RWPE1 (cell line): ENCODE measurements around the gene PCCA.

Experiments used
- CTCF ChIA-PET: fragments of 350-600 bp; sonication (Branson Sonifier 250); formaldehyde crosslinking; extraction: SDS; loops from one replicate; lab custom pipeline; 2021; lab: Yijun Ruan, JAX
- POLR2A ChIA-PET: fragments of 400-600 bp; formaldehyde crosslinking; extraction: SDS; loops from one replicate; lab custom pipeline; 2020; ENCODE audit warnings: antibody characterized with exemption; ENCODE audit not compliant: low non-redundant PET; lab: Yijun Ruan, JAX
- DNase-seq: peaks from one replicate; pipeline ENCODE4 v3.0.0; 2012; ENCODE audit warnings: low spot score
- H3K27ac ChIP-seq: fragments of 450-650 bp; 2 replicates; pipeline ENCODE4 v1.5.1; 2017
- TF ChIP-seq, protein P1 (sequence below): fragments of 450-650 bp; conservative IDR thresholded peaks from 2 replicates; pipeline ENCODE4 v1.5.1; 2017; ENCODE audit warnings: low read depth, mild to moderate bottlenecking

The PCCA gene

DNA sequence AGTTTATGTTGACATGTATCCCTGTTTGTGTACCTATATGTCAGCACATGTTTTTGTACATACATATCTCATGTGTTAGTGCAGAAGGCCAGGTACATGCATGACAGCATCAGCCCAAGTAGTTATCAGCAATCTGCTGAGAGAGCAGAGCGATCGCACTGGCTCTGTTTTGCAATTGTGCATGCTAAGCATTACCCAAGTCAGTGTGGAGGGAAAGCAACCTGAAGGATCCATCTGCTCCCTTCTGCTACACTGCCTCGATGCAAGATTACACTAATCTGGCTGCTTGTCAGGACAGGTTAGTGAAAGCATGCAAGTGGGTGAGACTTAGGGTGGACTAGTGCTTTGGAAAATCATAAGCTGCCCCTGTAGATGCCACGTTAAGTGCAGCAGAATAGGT lies 211.8 kb downstream of the PCCA start:
- POLR2A ChIA-PET, result no interaction called here
- no peak overlapping the region for H3K27ac ChIP-seq
- CTCF ChIA-PET, result no interaction called here
- DNase-seq, result no peak
- TF ChIP-seq, protein P1, sequence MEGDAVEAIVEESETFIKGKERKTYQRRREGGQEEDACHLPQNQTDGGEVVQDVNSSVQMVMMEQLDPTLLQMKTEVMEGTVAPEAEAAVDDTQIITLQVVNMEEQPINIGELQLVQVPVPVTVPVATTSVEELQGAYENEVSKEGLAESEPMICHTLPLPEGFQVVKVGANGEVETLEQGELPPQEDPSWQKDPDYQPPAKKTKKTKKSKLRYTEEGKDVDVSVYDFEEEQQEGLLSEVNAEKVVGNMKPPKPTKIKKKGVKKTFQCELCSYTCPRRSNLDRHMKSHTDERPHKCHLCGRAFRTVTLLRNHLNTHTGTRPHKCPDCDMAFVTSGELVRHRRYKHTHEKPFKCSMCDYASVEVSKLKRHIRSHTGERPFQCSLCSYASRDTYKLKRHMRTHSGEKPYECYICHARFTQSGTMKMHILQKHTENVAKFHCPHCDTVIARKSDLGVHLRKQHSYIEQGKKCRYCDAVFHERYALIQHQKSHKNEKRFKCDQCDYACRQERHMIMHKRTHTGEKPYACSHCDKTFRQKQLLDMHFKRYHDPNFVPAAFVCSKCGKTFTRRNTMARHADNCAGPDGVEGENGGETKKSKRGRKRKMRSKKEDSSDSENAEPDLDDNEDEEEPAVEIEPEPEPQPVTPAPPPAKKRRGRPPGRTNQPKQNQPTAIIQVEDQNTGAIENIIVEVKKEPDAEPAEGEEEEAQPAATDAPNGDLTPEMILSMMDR, result no peak

DNA sequence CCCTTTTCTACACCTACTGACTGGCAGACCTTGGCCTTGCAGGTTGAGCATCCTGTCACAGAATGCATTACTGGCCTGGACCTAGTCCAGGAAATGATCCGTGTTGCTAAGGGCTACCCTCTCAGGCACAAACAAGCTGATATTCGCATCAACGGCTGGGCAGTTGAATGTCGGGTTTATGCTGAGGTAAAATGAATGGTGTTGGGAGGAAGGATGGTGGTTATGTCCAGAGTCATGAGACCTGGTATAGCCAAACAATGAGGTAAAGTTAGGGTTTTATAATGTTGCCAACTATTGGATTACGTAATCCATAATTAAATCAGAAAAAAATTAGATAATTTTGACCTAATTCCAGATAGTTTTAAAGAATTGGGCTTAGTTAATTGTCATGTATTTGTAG lies 212.5 kb downstream of the PCCA start:
- H3K27ac ChIP-seq, result no peak overlapping the region
- TF ChIP-seq, protein P1, result no peak
- CTCF ChIA-PET, result no interaction called here
- POLR2A ChIA-PET, result no interaction called here
- DNase-seq, result no peak

DNA sequence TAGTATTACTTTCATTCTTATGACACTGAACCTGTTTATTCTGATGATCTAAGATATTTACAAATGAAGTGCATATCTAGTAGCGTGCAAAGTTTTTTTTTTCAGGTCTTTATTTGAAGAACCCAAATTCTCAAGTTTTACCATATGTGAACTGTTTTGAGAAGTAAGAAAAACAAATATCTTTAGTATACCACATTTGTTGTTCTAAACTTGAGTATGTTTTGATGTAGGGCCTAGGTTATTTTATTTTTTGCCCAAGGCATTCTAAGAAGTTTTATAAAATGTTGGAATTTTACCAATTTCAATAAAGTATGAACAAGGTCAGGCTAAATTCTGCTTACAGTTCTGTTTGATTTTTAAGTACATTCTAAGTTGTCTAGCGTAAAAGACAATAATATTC lies 213.5 kb downstream of the PCCA start:
- CTCF ChIA-PET, result no interaction called here
- TF ChIP-seq, protein P1, result no peak
- DNase-seq, result no peak
- H3K27ac ChIP-seq, result no peak overlapping the region
- POLR2A ChIA-PET, result no interaction called here

DNA sequence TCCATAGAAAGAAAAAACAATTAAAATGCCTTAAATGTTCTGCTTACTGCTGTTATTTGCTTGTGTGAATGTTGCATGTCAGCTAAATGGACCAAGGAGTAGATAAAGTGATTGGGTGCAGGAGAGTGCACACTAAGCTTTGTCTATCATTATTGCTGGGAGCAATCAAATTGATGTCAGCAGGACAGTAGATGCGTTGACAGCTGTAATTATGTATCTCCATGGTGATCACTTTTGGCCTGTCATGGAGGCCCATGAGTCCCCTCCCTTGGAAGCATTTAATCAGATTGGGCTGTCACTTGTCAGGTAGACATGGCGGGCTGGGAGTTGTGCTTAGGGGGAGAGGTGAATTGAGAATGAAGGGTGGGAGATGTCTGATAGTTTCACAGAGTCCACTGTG lies 215.3 kb downstream of the PCCA start:
- H3K27ac ChIP-seq, result no peak overlapping the region
- CTCF ChIA-PET, result interaction anchor here (0.5 to 0.6 kb wide), 2 partner anchors 20 to 79 kb away, joined by 3 read pairs; no protein-coding TSS in a partner anchor
- TF ChIP-seq, protein P1, result no peak
- POLR2A ChIA-PET, result no interaction called here
- DNase-seq, result no peak

DNA sequence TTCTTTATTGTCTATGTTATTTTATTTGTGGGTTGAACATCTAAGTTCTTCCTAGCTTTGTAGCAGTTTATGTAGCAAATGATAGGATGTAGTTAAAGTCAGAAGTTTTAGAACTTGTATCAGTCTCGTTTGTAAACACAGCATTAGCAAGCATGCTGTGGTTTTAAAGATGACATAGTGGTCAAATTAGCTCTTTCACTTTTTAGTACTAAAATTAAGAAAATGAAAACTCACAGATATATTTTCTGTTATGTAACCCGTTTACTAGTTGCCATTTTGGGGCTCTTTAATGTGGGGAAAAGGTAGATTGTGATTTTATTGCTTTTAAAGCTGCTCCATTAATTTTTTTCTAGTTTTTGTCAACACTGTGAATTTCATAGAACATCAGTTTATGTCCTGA lies 216.5 kb downstream of the PCCA start:
- CTCF ChIA-PET, result no interaction called here

DNA sequence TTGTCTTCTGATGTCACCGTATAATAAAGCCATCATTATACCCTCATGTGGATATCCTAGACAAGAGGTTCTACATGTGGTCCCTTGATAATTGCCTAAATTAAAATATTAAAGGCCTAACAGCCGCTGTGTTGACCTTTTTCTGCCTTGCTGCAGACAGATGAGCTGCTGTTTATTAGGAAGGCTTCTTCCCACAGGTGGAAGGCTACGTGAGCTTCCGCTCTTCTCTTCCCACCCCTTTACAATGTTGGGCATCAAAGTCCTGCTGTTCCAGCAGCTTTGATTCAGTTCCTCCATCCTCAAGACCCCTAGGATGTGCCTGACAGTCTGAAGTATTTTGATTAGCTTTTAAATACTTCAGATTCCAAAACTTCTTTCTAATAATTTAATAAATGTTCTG lies 217.1 kb downstream of the PCCA start:
- ChIA-PET CTCF (no interaction called here), POLR2A (no interaction called here)
- TF ChIP-seq, protein P1, result no peak
- DNase-seq, result no peak
- H3K27ac ChIP-seq, result no peak overlapping the region

More for the DNA sequence above, 216.5 kb downstream of the PCCA start:
- POLR2A ChIA-PET, result no interaction called here
- DNase-seq, result no peak
- TF ChIP-seq, protein P1, result no peak
- H3K27ac ChIP-seq, result no peak overlapping the region

DNA sequence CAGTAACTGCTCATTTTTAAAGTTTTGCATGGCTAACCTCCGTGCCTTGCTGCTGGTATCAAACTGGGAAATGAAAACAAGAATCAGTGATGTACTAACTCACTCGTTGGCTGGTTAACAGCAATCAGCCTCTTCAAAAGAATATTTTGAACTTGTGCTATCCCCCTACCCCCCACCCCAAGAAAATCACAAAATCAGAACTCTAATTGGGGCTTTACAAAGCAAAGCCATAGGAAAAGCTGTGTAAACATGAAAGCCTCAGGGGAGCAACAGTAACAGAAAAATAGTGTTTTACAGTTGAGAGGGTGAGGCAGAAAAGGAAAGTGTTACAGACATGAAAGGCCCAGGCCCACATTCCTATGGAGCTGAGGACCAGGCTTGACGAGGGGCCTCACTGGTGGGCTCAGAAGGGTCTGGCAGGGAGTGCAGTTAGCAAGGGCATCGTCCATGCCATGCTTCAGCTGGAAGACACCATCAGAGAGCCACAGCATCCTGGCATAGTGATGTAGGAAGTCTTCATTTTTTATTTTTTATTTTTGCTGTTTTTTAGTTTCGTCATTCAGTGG lies 217.6 kb downstream of the PCCA start:
- ChIA-PET CTCF (no interaction called here), POLR2A (no interaction called here)
- H3K27ac ChIP-seq, result no peak overlapping the region
- TF ChIP-seq, protein P1, result no peak
- no peak for DNase-seq
